HG02884 (cell line): Measurements from ENCODE around the gene ARPP21.
A peak's percentile ranks its signal among the peaks of the same experiment; 100 is the strongest.
"Not testable (repeated sequence)": the region's sequence is repeated elsewhere in the genome, so short reads cannot be mapped to it uniquely, and the experiment has no call there.

ENCODE experiments used
- ATAC-seq: cut with Tn5 transposase; IDR thresholded peaks from one replicate; pipeline ENCODE4 v1.9.1; 2021; ENCODE audit warnings: mild to moderate bottlenecking, moderate library complexity; ENCODE audit not compliant: unreplicated experiment

ARPP21 gene

GRCh38 chr3:35639254-35640186 is at the start of gene ARPP21:
Gene ARPP21, plus strand, starts transcription at chr3:35639525. Its CDS starts 42,227 bp downstream, at chr3:35681752.
- ATAC-seq, result peak; percentile 42

GRCh38 chr3:35592589-35593295 is 46.6 kb upstream of the ARPP21 start:
- ATAC-seq, result peak; percentile 78

- ATAC-seq, result peak; percentile 39
Observed at GRCh38 chr3:35594739-35595138, 44.6 kb upstream of the ARPP21 start.

DNA sequence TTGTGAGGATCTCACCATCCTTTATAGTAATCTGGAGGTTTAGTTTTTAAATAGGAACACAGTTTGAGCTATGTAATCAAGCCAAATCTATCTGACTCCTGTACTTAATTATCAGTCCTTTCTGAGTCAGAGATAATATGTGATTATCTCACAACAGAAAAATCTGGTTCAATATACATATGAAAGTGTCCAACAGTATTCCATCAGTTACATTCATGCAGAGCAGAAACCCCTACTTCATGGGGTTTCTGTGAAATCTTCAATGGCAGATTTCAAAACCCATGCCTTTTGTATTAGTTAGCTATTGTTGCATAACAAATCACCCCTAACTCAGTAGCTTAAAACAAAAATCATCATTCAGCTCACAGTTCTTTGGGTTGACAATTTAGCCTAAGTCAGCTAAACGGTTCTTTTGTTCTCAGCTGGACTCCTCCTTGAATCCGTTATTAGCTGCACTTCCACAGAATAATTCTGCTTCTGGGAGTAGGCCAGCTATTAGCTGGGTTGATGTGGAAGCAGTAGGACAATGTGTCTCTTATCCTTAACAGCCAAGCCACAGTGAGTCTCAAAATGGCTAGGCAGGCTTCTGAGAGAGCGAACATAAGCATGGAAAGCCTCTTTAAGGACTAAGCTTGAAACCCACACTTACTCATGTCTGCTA is 42.9 kb upstream of the ARPP21 start:
- no peak for ATAC-seq

DNA sequence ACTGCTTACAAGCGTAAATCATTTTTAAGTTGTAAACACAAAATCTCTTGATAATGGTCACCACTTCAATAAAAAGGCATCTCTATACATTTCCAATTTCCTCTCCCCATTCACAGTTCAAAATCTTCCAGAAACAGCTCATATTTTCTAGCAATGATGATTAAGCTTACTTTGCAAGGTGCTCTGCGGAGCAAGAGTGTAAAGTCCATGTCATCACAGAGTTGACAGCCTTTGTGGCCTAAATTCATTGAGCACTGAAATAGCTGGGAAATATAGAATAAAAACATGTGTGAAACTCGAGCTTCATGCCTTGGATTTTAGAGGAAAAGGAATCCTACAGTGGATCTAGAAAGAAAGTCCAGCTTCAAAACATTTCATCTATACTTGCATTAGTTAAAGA is 41.8 kb upstream of the ARPP21 start:
- no peak for ATAC-seq

DNA sequence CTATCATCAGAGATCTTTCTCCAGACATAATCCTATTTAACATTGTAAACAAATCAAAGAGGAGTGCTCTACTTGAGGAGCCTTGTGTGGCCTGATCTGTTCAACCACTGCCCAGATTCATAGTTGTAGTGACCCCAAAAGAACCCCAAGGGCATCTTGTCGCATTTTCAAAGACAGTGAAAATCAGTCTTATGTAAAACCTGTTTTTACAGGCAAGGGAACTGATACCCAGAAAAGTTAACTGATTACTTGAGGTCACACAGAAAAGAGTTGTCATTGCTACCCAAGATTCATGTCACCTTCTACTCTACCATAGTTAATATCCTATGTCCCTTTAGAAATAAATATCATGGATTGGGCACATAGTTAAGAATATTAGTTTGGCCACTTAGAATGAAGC is 40.5 kb upstream of the ARPP21 start:
- ATAC-seq, result peak; percentile 35

DNA sequence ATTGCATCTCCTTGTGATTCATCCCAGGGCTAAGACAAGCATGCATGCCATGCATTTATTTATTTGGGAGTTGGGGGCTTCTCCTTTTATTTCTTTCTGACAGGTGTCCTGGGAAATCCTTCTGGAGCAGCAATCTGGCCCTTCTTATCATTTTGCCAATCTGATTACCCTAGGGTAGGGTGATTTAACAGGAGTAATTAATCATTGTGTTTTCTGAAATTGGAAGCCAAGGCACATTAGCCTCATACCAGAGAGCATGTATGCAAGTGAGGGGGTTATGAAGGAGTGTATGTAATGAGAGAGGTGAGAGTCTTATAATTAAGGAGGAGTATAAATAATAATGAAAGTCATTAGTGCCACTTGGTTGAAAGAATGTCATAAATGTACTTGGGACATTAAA is 37.4 kb upstream of the ARPP21 start:
- ATAC-seq, result no peak

GRCh38 chr3:35602395-35602936 is 36.9 kb upstream of the ARPP21 start:
- ATAC-seq, result no peak

DNA sequence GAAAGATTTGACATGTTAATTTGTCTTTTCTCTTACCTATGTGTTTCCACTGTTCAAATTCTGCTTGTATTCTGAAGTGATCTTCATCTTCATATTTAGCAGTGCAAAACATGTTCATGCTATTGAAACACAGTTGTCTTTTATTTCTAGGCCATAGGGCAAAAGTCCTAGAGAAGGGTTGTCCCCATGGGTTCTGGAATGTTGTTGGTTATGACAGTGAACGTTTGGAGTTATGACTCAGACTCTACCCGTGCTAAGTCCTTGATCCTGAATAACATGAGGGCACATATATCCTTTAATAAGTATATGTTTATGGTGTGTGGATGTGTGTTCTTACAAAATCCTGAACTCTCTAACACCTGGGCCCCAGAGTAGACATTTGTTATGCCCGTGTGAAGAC is 23.0 kb upstream of the ARPP21 start:
- ATAC-seq, result no peak

DNA sequence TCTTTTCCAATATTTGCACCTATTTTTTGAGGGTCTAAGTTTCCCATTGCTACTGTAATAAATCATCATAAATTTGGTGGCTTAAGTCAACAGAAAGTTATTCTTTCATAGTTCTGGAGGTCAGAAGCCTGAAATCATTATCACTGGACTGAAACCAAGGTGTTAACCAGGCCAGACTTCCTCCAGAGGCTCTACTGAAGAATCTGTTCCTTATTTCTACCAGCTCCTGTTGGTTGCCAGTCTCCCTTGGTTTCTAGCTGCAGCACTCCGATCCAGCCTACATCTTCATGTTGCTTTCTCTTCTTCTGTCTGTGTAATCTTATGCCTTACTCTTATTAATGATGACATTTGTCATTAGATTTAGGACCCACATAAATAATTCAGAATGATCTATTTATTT is 22.0 kb upstream of the ARPP21 start:
- no peak for ATAC-seq

GRCh38 chr3:35620238-35620637 is 19.1 kb upstream of the ARPP21 start:
- ATAC-seq, result not testable (repeated sequence)

- ATAC-seq, result no peak
Observed at GRCh38 chr3:35624698-35625097, 14.6 kb upstream of the ARPP21 start.

DNA sequence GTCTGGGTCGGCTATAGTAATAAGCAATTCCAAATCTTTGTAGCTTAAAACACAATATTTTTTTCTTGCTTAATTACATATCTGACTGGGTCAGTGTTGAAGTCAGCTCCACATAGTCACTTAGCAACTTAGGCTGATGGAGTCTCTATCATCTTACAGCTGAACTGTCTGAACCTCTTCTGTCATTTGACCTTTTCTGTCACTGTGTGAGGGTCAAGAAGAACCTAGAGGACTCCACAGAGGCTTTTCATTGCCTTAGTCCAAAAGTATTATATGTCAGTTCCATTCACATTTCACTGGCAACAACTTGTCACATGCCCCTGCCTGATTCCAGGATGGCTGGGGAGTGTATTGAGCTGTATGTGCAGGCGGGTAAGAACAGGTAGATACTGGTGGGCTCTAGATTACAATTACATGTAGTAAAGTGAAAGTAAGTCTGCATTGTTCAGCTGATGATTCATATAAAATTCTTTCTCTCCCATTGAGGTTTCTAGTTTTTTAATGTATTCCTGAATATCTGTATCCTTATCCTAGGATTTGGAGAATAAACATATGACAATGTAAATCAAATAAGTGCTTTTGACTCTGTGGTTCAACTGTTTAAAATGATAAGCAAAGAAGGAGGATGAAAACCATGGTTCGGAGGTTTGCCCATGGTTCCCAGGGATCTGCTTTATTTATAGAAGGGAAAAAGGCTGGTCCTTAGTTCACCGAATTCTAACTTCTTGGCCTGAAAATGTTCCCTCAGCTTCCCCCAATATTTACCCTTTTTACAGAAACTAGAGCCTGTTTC is 5.8 kb upstream of the ARPP21 start:
- no peak for ATAC-seq

DNA sequence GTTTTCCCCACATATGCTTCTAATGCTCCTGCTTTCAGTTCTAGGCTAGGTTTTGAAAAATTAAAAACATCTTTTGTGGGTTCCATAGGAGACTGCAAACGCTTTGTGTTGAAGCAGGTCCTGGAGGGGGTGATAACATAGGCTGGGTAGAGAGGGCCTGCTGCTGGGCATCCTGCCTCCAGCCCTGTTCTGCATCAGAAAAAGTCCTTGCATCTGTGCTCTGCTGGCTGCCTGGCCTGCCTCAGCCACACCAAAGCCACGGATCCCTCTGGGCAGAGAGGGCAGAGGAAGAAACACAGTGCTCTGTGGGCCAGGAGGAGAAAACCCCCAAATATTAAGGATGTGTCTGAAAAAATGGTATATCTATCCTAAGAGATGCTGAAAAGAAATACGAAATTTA is 3.9 kb upstream of the ARPP21 start:
- ATAC-seq, result no peak

DNA sequence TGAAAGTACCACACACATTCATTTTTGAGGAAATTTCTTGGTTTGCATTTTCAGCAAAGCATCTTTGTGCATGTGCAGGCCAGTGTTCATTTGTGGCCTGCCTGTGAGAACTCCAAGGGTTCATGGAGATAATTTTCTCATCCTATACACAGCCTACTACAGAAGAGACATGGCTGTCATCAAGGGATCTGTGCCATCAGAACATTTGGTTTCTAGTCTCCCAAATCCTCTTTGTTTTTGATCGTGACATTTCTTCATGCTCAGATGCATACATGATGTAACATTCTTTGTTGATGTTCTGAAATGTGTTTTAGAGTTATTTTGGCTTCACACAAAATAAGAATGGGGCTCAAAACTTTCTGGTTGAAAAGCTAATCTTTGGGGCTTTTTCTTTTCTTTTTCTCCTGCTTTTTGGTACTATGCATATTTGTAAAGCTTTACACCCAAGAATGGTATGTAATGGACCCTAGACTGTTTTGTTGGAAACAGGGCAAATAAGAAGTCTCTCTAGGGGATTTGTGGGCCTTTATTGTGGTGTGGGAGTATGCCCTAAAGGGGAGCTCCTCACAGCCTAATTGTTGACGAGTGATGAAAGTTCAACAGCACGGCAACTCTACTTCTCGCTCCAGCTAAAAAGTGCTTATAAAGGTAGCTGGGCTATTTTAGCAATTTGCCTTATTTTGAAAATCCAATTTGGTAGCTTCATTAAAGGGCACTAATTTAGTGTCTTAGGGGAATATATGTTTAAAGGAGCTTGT is 3.2 kb upstream of the ARPP21 start:
- no peak for ATAC-seq

DNA sequence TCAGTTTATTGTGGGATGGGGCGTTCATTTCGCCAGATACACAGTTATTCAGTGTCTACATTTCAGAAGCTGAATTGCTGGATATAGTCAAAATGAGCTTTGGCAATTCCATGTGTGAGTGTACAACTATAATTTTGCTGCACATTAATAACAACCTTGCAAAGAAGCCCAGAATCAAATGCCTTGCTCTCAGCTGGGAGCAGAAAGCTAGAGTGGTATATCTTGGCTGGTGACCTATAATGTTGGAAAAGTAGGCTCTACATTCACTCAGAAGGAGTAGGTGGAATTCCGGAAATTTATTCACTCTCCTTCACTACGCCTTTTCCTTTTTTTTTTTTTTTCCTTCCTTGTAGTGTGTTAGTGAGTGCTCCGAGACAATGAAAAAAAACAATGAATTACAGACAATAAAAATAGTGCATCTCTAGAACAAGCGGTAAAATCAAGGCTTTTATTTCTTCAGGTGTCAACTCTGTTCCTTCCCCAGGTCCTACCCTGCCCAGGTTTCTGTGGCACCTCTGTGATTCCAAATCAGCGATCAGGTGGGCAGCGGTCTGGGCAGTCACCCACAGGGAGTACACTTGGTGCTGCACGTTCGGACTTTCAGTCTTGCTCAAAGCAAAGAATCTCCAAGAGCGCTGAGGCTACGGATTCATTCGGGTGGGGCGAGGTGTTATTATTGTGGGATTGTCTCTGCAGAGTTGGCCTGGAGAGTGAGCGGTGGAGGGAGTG is 910 bp upstream of the ARPP21 start:
- no peak for ATAC-seq

DNA sequence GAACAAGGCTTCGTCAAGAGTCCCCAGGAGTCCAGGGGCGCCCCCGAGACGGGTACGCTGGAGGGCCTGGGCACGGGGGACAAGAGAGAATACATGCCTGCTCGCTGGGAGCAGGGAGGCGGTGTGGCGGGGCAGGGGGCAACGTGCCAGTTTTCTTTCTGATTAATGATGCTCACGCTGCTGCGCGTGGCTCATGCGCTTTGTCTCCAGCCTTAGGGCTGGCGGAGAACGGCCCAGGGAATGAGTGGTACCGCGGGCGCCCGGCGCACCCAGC is 408 bp upstream of the ARPP21 start:
- no peak for ATAC-seq

DNA sequence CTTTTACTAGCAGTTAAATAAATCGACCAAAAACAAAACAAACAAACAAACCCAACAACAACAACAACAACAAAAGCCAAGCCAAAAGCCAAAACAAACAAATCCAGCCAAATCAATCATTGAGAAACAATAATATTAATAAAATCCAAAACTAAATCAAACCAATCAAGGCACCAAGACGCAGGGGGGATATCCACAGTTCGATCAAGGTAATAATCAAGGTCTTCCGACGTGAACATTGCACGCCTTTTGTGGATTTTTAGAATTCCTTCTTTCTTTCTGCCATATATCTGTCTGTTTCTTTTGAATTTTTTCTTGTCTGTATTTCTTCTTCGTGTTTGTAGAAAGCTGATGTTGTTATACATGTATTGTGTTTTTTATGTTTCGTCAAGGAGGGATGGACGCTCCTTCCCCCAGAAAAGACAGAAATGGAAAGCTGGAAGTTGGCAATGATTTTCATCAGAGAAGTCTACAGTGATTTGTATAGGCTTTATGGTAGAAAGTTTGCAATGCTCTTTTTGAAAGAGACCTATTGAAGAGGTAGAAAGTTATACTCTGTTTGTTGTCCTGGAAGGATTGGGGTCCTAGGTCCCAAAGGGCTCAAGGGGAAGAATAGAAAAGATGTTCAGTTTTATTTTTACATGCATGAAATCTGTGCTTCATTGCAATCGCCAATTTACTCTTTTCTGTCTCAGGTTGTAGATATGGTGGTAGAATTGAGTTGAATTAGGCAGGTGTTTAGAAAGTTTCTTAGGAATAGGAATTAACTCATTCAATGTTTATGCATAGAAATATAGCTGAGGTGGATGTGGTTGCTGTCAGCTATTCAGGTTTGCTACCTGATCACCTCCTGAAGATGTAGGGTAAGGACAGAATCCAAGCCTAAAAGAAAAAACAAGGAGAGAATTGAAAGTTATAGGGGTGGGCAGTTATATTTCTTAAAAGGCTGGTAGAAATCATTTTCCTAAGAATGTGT is 1.2 kb downstream of the ARPP21 start:
- ATAC-seq, result no peak
